ENCODE results near the gene ADI1. TPM values are rescaled to one million over a fixed set of nuclear protein-coding genes. Genes with fewer than 3 reads are reported as not detected.

Gene ADI1
- total and polyA plus RNA-seq, 2 experiments from 2014 or later = 106 to 204 TPM

GRCh38 chr2:3563521-3563976 lies 44.2 kb upstream of the ADI1 start:
- Histone ChIP-seq H4K20me1 (ENCODE audit: insufficient read depth, poor library complexity, severe bottlenecking) (no peaks in the 10 kb centered on the region), H3K4me1 (ENCODE audit: insufficient read depth) (no peaks in the 10 kb centered on the region), H3K79me2 (no peaks in the 10 kb centered on the region), H3K9me2 (replicated peaks; ENCODE audit: insufficient read depth) (no peaks in the 10 kb centered on the region), H3K4me2 (no peak overlapping the region), H3K36me3 (replicated peaks; ENCODE audit: insufficient read depth, low read depth) (no peaks in the 10 kb centered on the region), H3K27me3 (no peaks in the 10 kb centered on the region), H3K27ac (no peak overlapping the region), H3K9me3 (ENCODE audit: low read depth) (no peaks in the 10 kb centered on the region), H3K4me3 (no peak overlapping the region), H2AFZ (no peak overlapping the region)
- 94% methylated on average over 5 of the region's 5 CpGs for WGBS (ENCODE audit: low lambda C conversion rate, missing lambda C conversion rate)
- TF ChIP-seq EZH2phosphoT487 (IDR thresholded peaks at IDR 0.05; ENCODE audit: low read depth, severe bottlenecking, unreplicated experiment) (no peak), EZH2 (IDR thresholded peaks at IDR 0.05; ENCODE audit: borderline replicate concordance) (no peak), CTCF (IDR thresholded peaks at IDR 0.05; ENCODE audit: poor library complexity) (no peak)
- DNase-seq (ENCODE audit: low spot score) = no peak

GRCh38 chr2:3558205-3559014 lies 39.1 kb upstream of the ADI1 start, which contains the start of gene RNASEH1:
Gene RNASEH1 (minus strand): TSS chr2:3558333. CDS start chr2:3558260, 73 bp downstream.
- Histone ChIP-seq H3K4me2 (peak within 1 kb of the TSS; percentile 79), H3K27ac (peak within 1 kb of the TSS; percentile 95), H3K9me2 (replicated peaks; ENCODE audit: insufficient read depth) (no peaks in the 10 kb centered on the region), H2AFZ (peak within 1 kb of the TSS; percentile 66), H3K9me3 (ENCODE audit: low read depth) (no peaks in the 10 kb centered on the region), H4K20me1 (ENCODE audit: insufficient read depth, poor library complexity, severe bottlenecking) (no peaks in the 10 kb centered on the region), H3K4me3 (peak within 1 kb of the TSS; percentile 94), H3K27me3 (no peaks in the 10 kb centered on the region), H3K36me3 (replicated peaks; ENCODE audit: insufficient read depth, low read depth) (no peaks in the 10 kb centered on the region), H3K4me1 (ENCODE audit: insufficient read depth) (peaks cover 6% of the 10 kb centered on the region), H3K79me2 (peaks cover 41% of the 10 kb centered on the region)
- 1% methylated on average over 58 of the region's 67 CpGs for WGBS (ENCODE audit: low lambda C conversion rate, missing lambda C conversion rate)
- DNase-seq (ENCODE audit: low spot score) = peak; percentile 99
- TF ChIP-seq EZH2phosphoT487 (IDR thresholded peaks at IDR 0.05; ENCODE audit: low read depth, severe bottlenecking, unreplicated experiment) (no peak), CTCF (IDR thresholded peaks at IDR 0.05; ENCODE audit: poor library complexity) (no peak), EZH2 (IDR thresholded peaks at IDR 0.05; ENCODE audit: borderline replicate concordance) (no peak)

- H2AFZ ChIP-seq = peak overlapping the region; percentile 45
- TF ChIP-seq EZH2phosphoT487 (IDR thresholded peaks at IDR 0.05; ENCODE audit: low read depth, severe bottlenecking, unreplicated experiment) (no peak), CTCF (IDR thresholded peaks at IDR 0.05; ENCODE audit: poor library complexity) (no peak), EZH2 (IDR thresholded peaks at IDR 0.05; ENCODE audit: borderline replicate concordance) (no peak)
- H3K9me3 ChIP-seq (ENCODE audit: low read depth) = no peaks in the 10 kb centered on the region
These were observed 38.4 kb upstream of the ADI1 start for GRCh38 chr2:3557639-3558204.

More at GRCh38 chr2:3557639-3558204, 38.4 kb upstream of the ADI1 start:
- no peaks in the 10 kb centered on the region for H3K36me3 ChIP-seq (replicated peaks; ENCODE audit: insufficient read depth, low read depth)
- H3K4me3 ChIP-seq = peak overlapping the region; percentile 94
- peaks cover 6% of the 10 kb centered on the region for H3K4me1 ChIP-seq (ENCODE audit: insufficient read depth)
- H3K79me2 ChIP-seq = peaks cover 41% of the 10 kb centered on the region
- DNase-seq (ENCODE audit: low spot score) = no peak
- no peaks in the 10 kb centered on the region for H4K20me1 ChIP-seq (ENCODE audit: insufficient read depth, poor library complexity, severe bottlenecking)
- no peaks in the 10 kb centered on the region for H3K9me2 ChIP-seq (replicated peaks; ENCODE audit: insufficient read depth)
- H3K27me3 ChIP-seq = no peaks in the 10 kb centered on the region
- H3K4me2 ChIP-seq = peak overlapping the region; percentile 79
- 1% methylated on average over 39 of the region's 40 CpGs for WGBS (ENCODE audit: low lambda C conversion rate, missing lambda C conversion rate)
- H3K27ac ChIP-seq = peak overlapping the region; percentile 95
